Suprapubic skin (tissue), 3 donors: Measurements from ENCODE around the gene ARRB1.

Source experiments
- POLR2A ChIP-seq, 2 donors: fragments of 450-650 bp; IDR thresholded peaks; one replicate each; pipeline ENCODE4 v1.6.1; 2017; ENCODE audit warnings: antibody characterized with exemption in 2 of 2, mild to moderate bottlenecking in 2 of 2, moderate library complexity in 2 of 2
- TF ChIP-seq, protein P1 (sequence below), 2 donors: fragments of 200-600 bp in 1 of 2; fragments of 450-650 bp in 1 of 2; sonication (generic) in 1 of 2; IDR thresholded peaks; one replicate each; pipeline ENCODE4 v1.5.1; 2016 to 2019; ENCODE audit warnings: antibody characterized with exemption in 2 of 2, mild to moderate bottlenecking in 1 of 2, moderate library complexity in 1 of 2

GRCh38 chr11:75214843-75215242 lies 136.6 kb downstream of the ARRB1 start:
- TF ChIP-seq, protein P1, sequence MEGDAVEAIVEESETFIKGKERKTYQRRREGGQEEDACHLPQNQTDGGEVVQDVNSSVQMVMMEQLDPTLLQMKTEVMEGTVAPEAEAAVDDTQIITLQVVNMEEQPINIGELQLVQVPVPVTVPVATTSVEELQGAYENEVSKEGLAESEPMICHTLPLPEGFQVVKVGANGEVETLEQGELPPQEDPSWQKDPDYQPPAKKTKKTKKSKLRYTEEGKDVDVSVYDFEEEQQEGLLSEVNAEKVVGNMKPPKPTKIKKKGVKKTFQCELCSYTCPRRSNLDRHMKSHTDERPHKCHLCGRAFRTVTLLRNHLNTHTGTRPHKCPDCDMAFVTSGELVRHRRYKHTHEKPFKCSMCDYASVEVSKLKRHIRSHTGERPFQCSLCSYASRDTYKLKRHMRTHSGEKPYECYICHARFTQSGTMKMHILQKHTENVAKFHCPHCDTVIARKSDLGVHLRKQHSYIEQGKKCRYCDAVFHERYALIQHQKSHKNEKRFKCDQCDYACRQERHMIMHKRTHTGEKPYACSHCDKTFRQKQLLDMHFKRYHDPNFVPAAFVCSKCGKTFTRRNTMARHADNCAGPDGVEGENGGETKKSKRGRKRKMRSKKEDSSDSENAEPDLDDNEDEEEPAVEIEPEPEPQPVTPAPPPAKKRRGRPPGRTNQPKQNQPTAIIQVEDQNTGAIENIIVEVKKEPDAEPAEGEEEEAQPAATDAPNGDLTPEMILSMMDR (IDR thresholded peaks at IDR 0.05) = no peak
- TF ChIP-seq POLR2A (IDR thresholded peaks at IDR 0.05) = no peak
